ENCODE measurements around the gene MAP2. TPM values are rescaled to one million over a fixed set of nuclear protein-coding genes. Genes with fewer than 3 reads are reported as not detected.

MAP2 gene
- total RNA-seq, 2 experiments from 2014 or later = 0.16 to 0.20 TPM

GRCh38 chr2:209602259-209602658 is 178.4 kb downstream of the MAP2 start:
- Mint-ChIP-seq H3K4me1 (ENCODE audit: low read depth) (no peaks in the 10 kb centered on the region), H3K4me3 (no peak overlapping the region), H3K9me3 (peaks cover 5% of the 10 kb centered on the region), H3K36me3 (ENCODE audit: low read depth) (no peaks in the 10 kb centered on the region), H3K27ac (no peak overlapping the region), H3K27me3 (no peaks in the 10 kb centered on the region)
- H3K9me3 ChIP-seq (ENCODE audit: control insufficient read depth in 1 of 2, insufficient read depth in 1 of 2, low read length in 2 of 2) = no peaks in the 10 kb centered on the region
- ChIA-PET CTCF (no interaction called here), POLR2A (no interaction called here)
- H3K4me3 ChIP-seq (ENCODE audit: low read length) = no peak overlapping the region
- H3K27me3 ChIP-seq (ENCODE audit: control insufficient read depth in 1 of 2, insufficient read depth in 2 of 2, low read length in 2 of 2) = no peaks in the 10 kb centered on the region
- H3K4me1 ChIP-seq (ENCODE audit: insufficient read depth, low read length) = no peaks in the 10 kb centered on the region
- DNase-seq (no peak), ATAC-seq (ENCODE audit: poor library complexity) (no peak)
- TF ChIP-seq CTCF (IDR thresholded peaks at IDR 0.05) = no peak
- H3K27ac ChIP-seq (ENCODE audit: low read depth in 1 of 2, low read length in 2 of 2) = no peak overlapping the region
- no peaks in the 10 kb centered on the region for H3K36me3 ChIP-seq (ENCODE audit: insufficient read depth, low read length)
- intact Hi-C loops (cut with DNase I, micrococcal nuclease) = no loop called here

- Mint-ChIP-seq H3K4me3 (no peak overlapping the region), H3K27me3 (peaks cover 11% of the 10 kb centered on the region), H3K9me3 (no peaks in the 10 kb centered on the region), H3K4me1 (ENCODE audit: low read depth) (no peaks in the 10 kb centered on the region), H3K27ac (no peak overlapping the region), H3K36me3 (ENCODE audit: low read depth) (no peaks in the 10 kb centered on the region)
- Histone ChIP-seq H3K36me3 (ENCODE audit: insufficient read depth, low read length) (no peaks in the 10 kb centered on the region), H3K9me3 (ENCODE audit: control insufficient read depth in 1 of 2, insufficient read depth in 1 of 2, low read length in 2 of 2) (no peaks in the 10 kb centered on the region), H3K4me1 (ENCODE audit: insufficient read depth, low read length) (no peaks in the 10 kb centered on the region), H3K27me3 (ENCODE audit: control insufficient read depth in 1 of 2, insufficient read depth in 2 of 2, low read length in 2 of 2) (no peaks in the 10 kb centered on the region), H3K4me3 (ENCODE audit: low read length) (no peak overlapping the region), H3K27ac (ENCODE audit: low read depth in 1 of 2, low read length in 2 of 2) (no peak overlapping the region)
- intact Hi-C loops (cut with DNase I, micrococcal nuclease) = no loop called here
- ATAC-seq (ENCODE audit: poor library complexity) (no peak), DNase-seq (no peak)
- CTCF ChIA-PET = no interaction called here
- POLR2A ChIA-PET = no interaction called here
- TF ChIP-seq CTCF (IDR thresholded peaks at IDR 0.05) = no peak
Measured at GRCh38 chr2:209609531-209609930, 185.7 kb downstream of the MAP2 start.

GRCh38 chr2:209610631-209611030 is 186.8 kb downstream of the MAP2 start:
- intact Hi-C loops (cut with DNase I, micrococcal nuclease) = no loop called here
- no peak for ATAC-seq (ENCODE audit: poor library complexity)
- ChIA-PET CTCF (no interaction called here), POLR2A (no interaction called here)
- no peaks in the 10 kb centered on the region for H3K27me3 ChIP-seq (ENCODE audit: control insufficient read depth in 1 of 2, insufficient read depth in 2 of 2, low read length in 2 of 2)
- H3K9me3 Mint-ChIP-seq = no peaks in the 10 kb centered on the region
- H3K36me3 Mint-ChIP-seq (ENCODE audit: low read depth) = no peaks in the 10 kb centered on the region
- no peaks in the 10 kb centered on the region for H3K36me3 ChIP-seq (ENCODE audit: insufficient read depth, low read length)
- H3K27me3 Mint-ChIP-seq = peaks cover 15% of the 10 kb centered on the region
- DNase-seq = no peak
- H3K27ac ChIP-seq (ENCODE audit: low read depth in 1 of 2, low read length in 2 of 2) = no peak overlapping the region
- no peak overlapping the region for H3K4me3 Mint-ChIP-seq
- no peak for TF ChIP-seq CTCF (IDR thresholded peaks at IDR 0.05)
- no peaks in the 10 kb centered on the region for H3K9me3 ChIP-seq (ENCODE audit: control insufficient read depth in 1 of 2, insufficient read depth in 1 of 2, low read length in 2 of 2)
- no peak overlapping the region for H3K4me3 ChIP-seq (ENCODE audit: low read length)
- H3K4me1 Mint-ChIP-seq (ENCODE audit: low read depth) = no peaks in the 10 kb centered on the region
- no peak overlapping the region for H3K27ac Mint-ChIP-seq
- H3K4me1 ChIP-seq (ENCODE audit: insufficient read depth, low read length) = no peaks in the 10 kb centered on the region

Measured in CD4-positive, alpha-beta T cell (primary cell).